ENCODE measurements around the gene ST6GALNAC3. TPM values are rescaled to one million over a fixed set of nuclear protein-coding genes. Genes with fewer than 3 reads are reported as not detected.
A peak's percentile ranks its signal among the peaks of the same experiment; 100 is the strongest.
"Not testable (repeated sequence)": the region's sequence is repeated elsewhere in the genome, so short reads cannot be mapped to it uniquely, and the experiment has no call there.

Gene ST6GALNAC3
- total RNA-seq, 2 donors from 2014 or later, result 0.35 to 2.5 TPM

DNA sequence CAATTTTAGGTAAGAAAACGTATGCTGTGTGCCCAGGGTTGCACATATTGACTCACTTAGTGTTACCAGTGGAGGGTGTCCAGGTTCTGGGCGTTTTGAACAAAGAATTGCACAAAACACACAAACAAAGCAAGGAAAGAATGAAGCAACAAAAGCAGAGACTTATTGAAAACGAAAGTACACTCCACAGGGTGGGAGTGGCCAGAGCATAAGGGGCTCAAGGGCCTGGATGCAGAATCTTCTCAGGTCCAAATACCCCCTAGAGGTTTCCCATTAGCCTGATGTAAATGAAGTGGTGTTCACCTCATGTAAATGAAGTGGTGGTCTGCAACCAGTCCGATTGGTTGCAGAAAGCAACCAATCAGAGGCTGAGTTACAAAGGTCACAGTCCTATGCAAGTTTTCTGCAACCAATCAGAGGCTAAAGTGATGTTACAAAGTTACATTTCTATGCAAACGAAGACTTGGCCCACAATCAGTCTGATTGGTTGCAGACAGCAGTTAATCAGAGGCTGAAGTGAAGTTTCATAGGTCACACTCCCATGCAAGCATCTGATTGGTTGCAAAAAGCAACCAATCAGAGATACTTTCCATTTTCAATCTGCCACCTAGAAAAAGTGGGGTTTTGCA, 228.3 kb downstream of the ST6GALNAC3 start:
- ATAC-seq (replicated peaks in 1 of 2) (no peak), DNase-seq (no peak)
- no peak overlapping the region for H3K4me3 Mint-ChIP-seq
- no peaks in the 10 kb centered on the region for H3K36me3 Mint-ChIP-seq (ENCODE audit: insufficient read depth in 2 of 2)
- peaks cover 32% of the 10 kb centered on the region for H3K4me1 Mint-ChIP-seq (ENCODE audit: low read depth)
- no peaks in the 10 kb centered on the region for H3K27me3 Mint-ChIP-seq (ENCODE audit: low read depth)
- H3K27ac Mint-ChIP-seq, result no peak overlapping the region
- H3K9me3 Mint-ChIP-seq, result peaks cover 0 to 2% of the 10 kb centered on the region in 2 donors

DNA sequence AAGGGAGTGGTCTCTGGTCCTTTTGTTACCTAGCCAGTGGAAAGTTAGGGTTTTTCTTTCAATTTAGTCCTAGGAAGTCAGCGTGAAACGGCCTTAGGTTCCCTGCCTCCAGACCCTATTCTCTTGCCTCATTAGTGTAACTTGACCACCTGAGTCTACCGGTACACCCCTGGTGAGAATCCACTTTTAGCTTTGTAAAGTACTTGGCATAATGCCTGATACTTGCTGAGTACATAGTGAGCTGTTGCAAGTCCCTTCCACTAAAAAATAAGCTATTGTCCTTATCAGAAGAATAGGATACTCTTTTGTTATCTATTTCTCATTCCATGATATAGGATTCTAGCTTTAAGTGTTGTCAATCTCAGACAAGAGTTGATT, 228.8 kb downstream of the ST6GALNAC3 start:
- DNase-seq, result no peak
- no peaks in the 10 kb centered on the region for H3K36me3 Mint-ChIP-seq (ENCODE audit: insufficient read depth in 2 of 2)
- peaks cover 32% of the 10 kb centered on the region for H3K4me1 Mint-ChIP-seq (ENCODE audit: low read depth)
- no peak overlapping the region for H3K27ac Mint-ChIP-seq
- ATAC-seq (replicated peaks in 1 of 2), result no peak
- H3K27me3 Mint-ChIP-seq (ENCODE audit: low read depth), result no peaks in the 10 kb centered on the region
- no peak overlapping the region for H3K4me3 Mint-ChIP-seq
- peaks cover 0 to 2% of the 10 kb centered on the region in 2 donors for H3K9me3 Mint-ChIP-seq

DNA sequence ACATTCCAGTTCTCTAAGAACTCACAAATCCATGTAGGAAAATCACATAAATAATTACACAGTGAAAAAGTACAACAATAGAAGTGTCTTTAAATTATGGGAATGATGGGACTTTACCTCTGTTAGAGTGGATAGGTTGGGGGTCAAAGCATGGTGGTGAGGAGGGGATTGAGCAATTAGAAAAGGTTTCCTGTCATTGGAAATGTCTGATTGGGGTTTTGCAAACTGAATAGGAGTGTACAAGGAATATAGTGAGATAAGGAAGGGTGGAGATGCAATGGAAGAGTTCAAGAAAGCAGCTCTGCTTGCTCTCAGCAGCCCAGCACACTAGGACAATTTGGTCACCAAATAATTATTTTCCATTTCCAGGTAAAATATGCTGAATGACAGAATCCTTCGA, 238.8 kb downstream of the ST6GALNAC3 start:
- peaks cover 5% of the 10 kb centered on the region for H3K4me1 Mint-ChIP-seq (ENCODE audit: low read depth)
- no peak overlapping the region for H3K4me3 Mint-ChIP-seq
- no peak overlapping the region for H3K27ac Mint-ChIP-seq
- no peaks in the 10 kb centered on the region for H3K27me3 Mint-ChIP-seq (ENCODE audit: low read depth)
- H3K36me3 Mint-ChIP-seq (ENCODE audit: insufficient read depth in 2 of 2), result peaks cover 0 to 2% of the 10 kb centered on the region in 2 donors
- H3K9me3 Mint-ChIP-seq, result peaks cover 1 to 3% of the 10 kb centered on the region in 2 donors
- ATAC-seq (replicated peaks in 1 of 2) (no peak), DNase-seq (no peak)

DNA sequence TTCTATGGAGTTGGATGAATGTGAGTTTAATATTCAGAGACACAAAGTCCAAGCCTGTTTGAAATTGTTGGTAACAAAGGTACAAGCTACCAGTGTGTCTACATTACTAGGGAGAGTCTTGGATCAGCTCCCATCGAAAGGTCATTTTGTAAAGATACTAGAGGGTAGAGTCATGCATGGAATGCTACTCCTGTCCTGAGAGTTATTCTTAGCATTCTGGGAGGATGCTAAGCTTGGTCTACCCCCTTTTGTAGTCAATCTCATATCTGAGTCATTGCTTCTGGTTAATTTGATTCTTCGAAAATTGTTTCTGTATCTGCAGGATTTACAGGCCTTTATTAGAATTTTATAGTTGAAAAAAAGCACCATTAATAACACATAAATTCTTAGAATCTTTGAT, 240.2 kb downstream of the ST6GALNAC3 start:
- no peak overlapping the region for H3K4me3 Mint-ChIP-seq
- no peaks in the 10 kb centered on the region for H3K27me3 Mint-ChIP-seq (ENCODE audit: low read depth)
- H3K9me3 Mint-ChIP-seq, result peaks cover 1 to 3% of the 10 kb centered on the region in 2 donors
- DNase-seq (no peak), ATAC-seq (replicated peaks in 1 of 2) (no peak)
- H3K36me3 Mint-ChIP-seq (ENCODE audit: insufficient read depth in 2 of 2), result peaks cover 0 to 2% of the 10 kb centered on the region in 2 donors
- no peak overlapping the region for H3K27ac Mint-ChIP-seq
- peaks cover 5% of the 10 kb centered on the region for H3K4me1 Mint-ChIP-seq (ENCODE audit: low read depth)

DNA sequence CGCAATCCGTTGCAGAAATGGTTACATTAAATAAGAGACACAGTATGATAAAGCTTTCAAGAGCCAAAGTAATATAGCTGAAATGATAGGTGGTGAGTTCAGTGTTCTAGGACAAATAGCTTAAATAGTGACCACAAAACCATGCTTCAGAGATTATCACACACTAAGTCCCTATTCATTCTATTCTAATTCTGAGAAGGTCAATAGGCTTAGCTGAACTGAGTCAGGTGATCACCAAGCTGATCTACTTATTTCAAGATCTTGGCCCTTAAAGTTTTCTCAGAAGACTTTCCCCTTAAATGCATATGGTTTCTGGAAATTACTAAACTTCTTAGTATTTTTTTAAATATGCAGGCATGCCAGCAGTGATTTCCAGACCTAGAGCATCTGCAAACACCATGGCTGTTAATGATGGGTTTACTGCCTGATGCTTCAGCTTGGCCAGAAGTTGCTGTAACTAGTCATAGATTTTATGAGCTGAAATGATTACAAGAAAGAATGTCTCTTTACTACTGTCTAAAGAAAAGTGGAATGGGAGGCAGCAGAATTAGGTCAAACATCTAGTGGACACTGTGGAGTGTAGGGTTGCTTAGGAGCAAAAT, 242.9 kb downstream of the ST6GALNAC3 start:
- H3K27ac Mint-ChIP-seq, result no peak overlapping the region
- H3K4me1 Mint-ChIP-seq (ENCODE audit: low read depth), result peaks cover 5% of the 10 kb centered on the region
- peaks cover 0 to 2% of the 10 kb centered on the region in 2 donors for H3K36me3 Mint-ChIP-seq (ENCODE audit: insufficient read depth in 2 of 2)
- no peak for DNase-seq
- no peak overlapping the region for H3K4me3 Mint-ChIP-seq
- H3K27me3 Mint-ChIP-seq (ENCODE audit: low read depth), result no peaks in the 10 kb centered on the region
- no peaks in the 10 kb centered on the region for H3K9me3 Mint-ChIP-seq
- no peak for ATAC-seq (replicated peaks in 1 of 2)

DNA sequence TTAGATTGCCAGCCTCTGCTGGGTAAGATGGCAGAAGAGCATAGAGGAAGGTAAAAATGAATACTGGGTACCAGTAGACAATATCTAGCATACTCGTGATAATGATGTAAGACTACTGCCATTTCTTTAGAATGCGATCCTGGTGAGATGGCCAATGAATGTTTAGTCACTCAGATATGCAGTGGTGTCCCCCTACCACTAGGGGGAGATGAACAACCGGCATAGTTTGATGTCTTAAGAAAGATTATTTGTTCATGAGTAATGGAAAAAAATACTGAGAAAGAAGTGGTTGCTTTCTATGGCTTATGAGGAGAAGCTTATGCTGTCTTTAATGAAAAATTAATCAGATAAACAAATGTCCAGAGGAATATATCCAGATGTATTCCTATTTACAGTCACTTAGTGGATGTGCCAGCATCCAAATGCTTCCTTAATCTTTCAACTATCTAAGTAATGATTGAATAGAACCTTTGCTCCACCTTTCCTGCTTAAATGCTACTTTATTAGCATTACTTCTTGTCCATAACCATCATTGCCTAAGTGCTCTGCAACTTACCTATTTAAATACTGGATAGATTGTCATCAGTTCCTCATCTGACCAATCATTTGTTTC, 256.6 kb downstream of the ST6GALNAC3 start:
- no peak overlapping the region for H3K4me3 Mint-ChIP-seq
- H3K4me1 Mint-ChIP-seq (ENCODE audit: low read depth), result peaks cover 13% of the 10 kb centered on the region
- no peak overlapping the region for H3K27ac Mint-ChIP-seq
- no peaks in the 10 kb centered on the region for H3K27me3 Mint-ChIP-seq (ENCODE audit: low read depth)
- H3K9me3 Mint-ChIP-seq, result no peaks in the 10 kb centered on the region
- H3K36me3 Mint-ChIP-seq (ENCODE audit: insufficient read depth in 2 of 2), result no peaks in the 10 kb centered on the region
- DNase-seq (peak; percentile 36 to 48), ATAC-seq (replicated peaks in 1 of 2) (peak; percentile 65 to 80)

DNA sequence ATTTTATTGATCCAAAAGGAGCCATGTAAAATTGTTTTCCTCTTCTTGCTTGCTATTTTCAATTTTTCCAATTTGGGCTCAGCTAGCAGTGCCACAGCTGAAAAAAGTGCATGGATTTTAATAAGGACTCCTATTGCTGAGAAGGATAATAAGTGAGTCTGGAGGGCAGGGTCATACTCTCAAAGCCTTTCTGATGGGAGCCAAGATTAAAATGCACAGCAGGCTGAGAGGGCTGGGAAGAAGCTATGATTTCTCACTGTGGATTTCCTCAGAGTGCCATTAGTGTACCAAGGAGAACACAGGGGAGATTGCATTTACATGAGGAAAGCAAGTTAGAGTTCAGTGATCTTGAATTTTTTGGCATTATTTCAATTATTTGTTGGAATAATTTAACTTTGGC, 261.3 kb downstream of the ST6GALNAC3 start:
- H3K27ac Mint-ChIP-seq, result no peak overlapping the region
- peaks cover 16% of the 10 kb centered on the region for H3K4me1 Mint-ChIP-seq (ENCODE audit: low read depth)
- H3K4me3 Mint-ChIP-seq, result no peak overlapping the region
- H3K9me3 Mint-ChIP-seq, result no peaks in the 10 kb centered on the region
- H3K27me3 Mint-ChIP-seq (ENCODE audit: low read depth), result no peaks in the 10 kb centered on the region
- no peak for ATAC-seq (replicated peaks in 1 of 2)
- H3K36me3 Mint-ChIP-seq (ENCODE audit: insufficient read depth in 2 of 2), result no peaks in the 10 kb centered on the region
- no peak for DNase-seq

DNA sequence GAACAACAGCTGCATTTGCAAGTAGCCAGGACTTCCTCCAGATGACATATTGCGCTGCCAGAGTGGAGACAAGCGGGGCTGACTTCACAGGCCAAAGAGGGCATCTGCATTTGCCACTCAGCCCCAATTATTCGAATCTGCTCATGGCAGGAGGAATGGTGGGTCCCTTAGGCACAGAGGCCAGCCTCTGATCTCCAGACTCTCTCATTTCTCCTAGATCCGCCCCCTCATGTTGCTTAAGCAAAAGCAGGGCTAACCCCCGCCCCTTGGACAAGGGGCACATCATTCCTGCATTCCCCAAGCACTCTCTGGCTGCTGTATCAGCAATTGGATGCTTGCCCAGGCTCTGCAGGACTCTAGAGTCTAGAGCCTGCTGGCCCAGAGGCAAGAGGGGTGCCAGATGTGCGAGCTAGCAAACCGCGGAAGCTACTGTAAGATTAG, 262.4 kb downstream of the ST6GALNAC3 start:
- no peak overlapping the region for H3K4me3 Mint-ChIP-seq
- peaks cover 1 to 3% of the 10 kb centered on the region in 2 donors for H3K9me3 Mint-ChIP-seq
- ATAC-seq (replicated peaks in 1 of 2) (no peak), DNase-seq (no peak)
- H3K27me3 Mint-ChIP-seq (ENCODE audit: low read depth), result no peaks in the 10 kb centered on the region
- no peaks in the 10 kb centered on the region for H3K36me3 Mint-ChIP-seq (ENCODE audit: insufficient read depth in 2 of 2)
- H3K27ac Mint-ChIP-seq, result no peak overlapping the region
- H3K4me1 Mint-ChIP-seq (ENCODE audit: low read depth), result peaks cover 6% of the 10 kb centered on the region

DNA sequence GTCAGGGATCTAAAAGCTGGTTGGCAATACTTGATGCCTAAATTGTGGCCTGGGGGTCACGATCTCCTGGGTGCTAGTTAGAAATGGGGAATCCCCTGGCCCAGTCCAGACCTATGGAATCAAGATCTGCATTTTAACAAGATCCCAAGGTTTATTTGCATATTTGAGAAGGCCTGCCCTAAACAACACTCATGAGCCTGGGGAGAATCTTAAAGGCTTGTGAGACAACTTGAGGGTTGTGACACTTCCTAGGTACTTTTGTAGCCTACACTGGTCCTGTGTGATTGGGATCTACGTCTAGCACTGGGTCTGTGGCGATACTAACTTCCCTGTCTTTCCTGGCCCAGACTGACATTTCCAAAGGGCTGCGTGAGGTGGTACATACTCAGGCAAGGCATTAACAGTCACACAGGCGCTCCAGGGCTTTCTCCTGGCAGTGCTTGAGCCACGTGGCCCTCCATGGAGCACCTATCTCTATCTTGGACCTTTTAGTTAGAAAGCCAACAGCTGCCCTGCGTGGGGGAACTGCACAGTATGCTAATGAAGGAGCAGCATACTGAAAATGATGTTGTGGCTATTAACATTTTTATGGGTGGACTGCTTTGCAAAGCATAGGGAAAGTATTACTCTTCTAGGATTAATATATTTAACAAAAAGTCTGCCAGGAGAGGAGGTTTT, 263.1 kb downstream of the ST6GALNAC3 start:
- DNase-seq (no peak), ATAC-seq (replicated peaks in 1 of 2) (no peak)
- Mint-ChIP-seq H3K9me3 (peaks cover 1 to 3% of the 10 kb centered on the region in 2 donors), H3K4me3 (no peak overlapping the region), H3K36me3 (ENCODE audit: insufficient read depth in 2 of 2) (peaks cover 0 to 3% of the 10 kb centered on the region in 2 donors), H3K27me3 (ENCODE audit: low read depth) (no peaks in the 10 kb centered on the region), H3K4me1 (ENCODE audit: low read depth) (peaks cover 6% of the 10 kb centered on the region), H3K27ac (no peak overlapping the region)

DNA sequence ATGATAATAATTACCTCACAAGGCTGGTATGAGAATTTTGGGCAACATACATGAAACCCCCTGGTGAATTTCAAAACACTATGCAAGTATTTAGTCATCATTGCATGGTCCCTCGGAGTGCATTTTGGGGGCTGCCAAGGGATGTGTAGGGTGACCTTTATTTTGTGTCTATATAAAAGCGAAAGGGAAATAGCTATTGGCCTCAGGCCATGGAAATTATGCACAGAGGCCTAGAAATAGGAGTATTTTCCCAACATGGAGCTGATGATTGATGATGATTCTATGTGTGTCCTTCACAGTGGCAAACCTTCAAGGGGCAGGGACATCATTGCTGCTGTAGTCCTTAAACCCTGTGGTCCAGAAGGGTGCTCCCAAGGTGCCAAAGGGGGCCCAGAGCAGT, 265.5 kb downstream of the ST6GALNAC3 start:
- peaks cover 1 to 3% of the 10 kb centered on the region in 2 donors for H3K9me3 Mint-ChIP-seq
- no peak overlapping the region for H3K4me3 Mint-ChIP-seq
- no peak for ATAC-seq (replicated peaks in 1 of 2)
- peaks cover 15% of the 10 kb centered on the region for H3K4me1 Mint-ChIP-seq (ENCODE audit: low read depth)
- no peak overlapping the region for H3K27ac Mint-ChIP-seq
- no peaks in the 10 kb centered on the region for H3K27me3 Mint-ChIP-seq (ENCODE audit: low read depth)
- DNase-seq, result no peak
- peaks cover 0 to 6% of the 10 kb centered on the region in 2 donors for H3K36me3 Mint-ChIP-seq (ENCODE audit: insufficient read depth in 2 of 2)

DNA sequence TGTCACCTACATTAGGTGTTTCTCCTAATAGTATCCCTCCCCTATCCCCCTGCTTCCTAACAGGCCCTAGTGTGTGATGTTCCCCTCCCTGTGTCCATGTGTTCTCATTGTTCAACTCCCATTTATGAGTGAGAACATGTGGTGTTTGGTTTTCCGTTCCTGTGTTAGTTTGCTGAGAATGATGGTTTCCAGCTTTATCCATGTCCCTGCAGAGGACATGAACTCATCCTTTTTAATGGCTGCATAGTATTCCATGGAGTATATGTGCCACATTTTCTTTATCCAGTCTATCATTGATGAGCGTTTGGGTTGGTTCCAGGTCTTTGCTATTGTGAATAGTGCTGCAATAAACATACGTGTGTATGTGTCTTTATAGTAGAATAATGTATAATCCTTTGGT, 267.3 kb downstream of the ST6GALNAC3 start:
- ATAC-seq (replicated peaks in 1 of 2); DNase-seq; H3K27ac Mint-ChIP-seq; H3K4me3 Mint-ChIP-seq; H3K36me3 Mint-ChIP-seq (ENCODE audit: insufficient read depth in 2 of 2); H3K27me3 Mint-ChIP-seq (ENCODE audit: low read depth); H3K9me3 Mint-ChIP-seq: not testable (repeated sequence)
- H3K4me1 Mint-ChIP-seq (ENCODE audit: low read depth), result peaks cover 15% of the 10 kb centered on the region

DNA sequence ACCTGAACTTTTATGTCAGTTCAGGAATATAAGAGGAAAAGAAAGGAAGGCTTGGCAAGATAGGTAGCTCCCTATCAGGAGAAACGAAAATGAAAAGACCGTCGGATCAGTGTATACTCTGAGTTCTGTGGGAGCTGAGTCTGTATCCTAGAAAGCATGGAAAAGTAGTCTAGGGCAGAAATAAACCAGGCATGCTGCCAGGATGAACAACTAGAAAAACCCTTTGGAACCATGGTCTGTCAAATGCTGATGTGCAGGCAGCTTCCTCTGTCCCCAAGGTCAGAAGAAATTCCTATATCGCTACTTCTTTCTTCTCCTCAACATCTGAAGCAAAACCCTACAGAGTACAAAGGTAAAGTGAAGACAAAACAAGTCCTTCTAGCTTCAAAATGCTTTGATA, 268.8 kb downstream of the ST6GALNAC3 start:
- no peak for ATAC-seq (replicated peaks in 1 of 2)
- Mint-ChIP-seq H3K27ac (no peak overlapping the region), H3K9me3 (peaks cover 1 to 3% of the 10 kb centered on the region in 2 donors)

DNA sequence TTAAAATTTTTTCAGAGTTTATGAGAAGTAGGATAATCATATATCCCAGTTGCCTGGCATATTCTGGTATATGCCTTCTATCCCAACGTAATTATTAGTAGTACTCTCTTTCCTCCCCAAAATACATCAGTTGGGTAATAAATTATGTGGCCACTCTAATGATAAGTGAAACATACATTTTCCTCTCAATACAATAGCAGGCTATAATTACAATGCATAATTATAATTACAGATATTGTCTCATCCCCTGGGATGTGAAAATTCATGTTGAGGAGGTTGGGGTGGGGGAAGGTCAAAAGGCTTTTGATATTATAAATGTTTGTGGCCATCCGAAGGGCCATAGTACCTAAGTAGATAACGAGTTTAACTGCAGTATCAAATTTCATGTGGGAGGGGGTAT, 277.1 kb downstream of the ST6GALNAC3 start:
- Mint-ChIP-seq H3K9me3 (no peaks in the 10 kb centered on the region), H3K4me1 (ENCODE audit: low read depth) (no peaks in the 10 kb centered on the region), H3K27ac (no peak overlapping the region), H3K4me3 (no peak overlapping the region), H3K27me3 (ENCODE audit: low read depth) (no peaks in the 10 kb centered on the region), H3K36me3 (ENCODE audit: insufficient read depth in 2 of 2) (no peaks in the 10 kb centered on the region)
- DNase-seq (no peak), ATAC-seq (replicated peaks in 1 of 2) (no peak)

More for the DNA sequence above, 268.8 kb downstream of the ST6GALNAC3 start:
- no peaks in the 10 kb centered on the region for H3K27me3 Mint-ChIP-seq (ENCODE audit: low read depth)
- H3K4me3 Mint-ChIP-seq, result no peak overlapping the region
- H3K36me3 Mint-ChIP-seq (ENCODE audit: insufficient read depth in 2 of 2), result peaks cover 0 to 6% of the 10 kb centered on the region in 2 donors
- peaks cover 15% of the 10 kb centered on the region for H3K4me1 Mint-ChIP-seq (ENCODE audit: low read depth)
- no peak for DNase-seq
